Activated CD8-positive, alpha-beta memory T cell treated with anti-CD3 and anti-CD28 coated beads for 1 hour (primary cell): ENCODE measurements around the gene RBMX.
"Not testable (repeated sequence)": the region's sequence is repeated elsewhere in the genome, so short reads cannot be mapped to it uniquely, and the experiment has no call there.

Experiments
- DNase-seq, 2 donors: peaks; one replicate each; pipeline ENCODE4 v3.0.0-alpha.2; 2020; ENCODE audit warnings: low read depth in 1 of 2; ENCODE audit errors: extremely low read depth in 1 of 2

Gene RBMX

DNA sequence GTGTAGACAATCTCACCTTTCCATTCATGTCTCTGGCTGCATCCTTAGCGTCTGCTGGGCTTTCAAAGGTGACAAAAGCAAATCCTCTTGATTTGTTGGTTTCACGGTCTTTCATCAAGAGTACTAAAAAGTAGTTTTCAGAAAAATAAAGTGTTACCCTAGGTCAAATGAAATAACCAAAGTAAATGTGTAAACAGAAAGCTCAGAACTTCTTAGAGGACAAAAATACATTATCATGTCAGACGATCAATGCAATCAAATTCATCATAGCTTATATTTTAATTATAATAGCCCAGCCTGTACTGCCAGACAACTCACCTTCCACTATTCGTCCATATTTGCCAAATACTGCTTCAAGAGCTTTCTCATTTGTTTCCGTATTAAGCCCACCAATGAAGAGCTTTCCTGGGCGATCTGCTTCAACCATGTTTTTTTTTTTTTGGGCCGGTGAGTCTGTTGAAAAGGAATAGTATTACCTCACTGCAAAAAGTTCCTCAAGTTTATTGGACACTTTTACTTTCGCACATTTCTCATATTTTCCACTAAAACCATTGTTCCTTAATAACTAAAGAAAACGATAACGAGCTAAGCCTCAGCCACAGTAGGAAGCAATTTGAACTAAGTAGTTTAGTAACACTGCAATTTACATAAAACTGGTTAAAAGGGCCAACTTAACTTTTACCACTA is 1.4 kb downstream of the RBMX start:
- no peak for DNase-seq

DNA sequence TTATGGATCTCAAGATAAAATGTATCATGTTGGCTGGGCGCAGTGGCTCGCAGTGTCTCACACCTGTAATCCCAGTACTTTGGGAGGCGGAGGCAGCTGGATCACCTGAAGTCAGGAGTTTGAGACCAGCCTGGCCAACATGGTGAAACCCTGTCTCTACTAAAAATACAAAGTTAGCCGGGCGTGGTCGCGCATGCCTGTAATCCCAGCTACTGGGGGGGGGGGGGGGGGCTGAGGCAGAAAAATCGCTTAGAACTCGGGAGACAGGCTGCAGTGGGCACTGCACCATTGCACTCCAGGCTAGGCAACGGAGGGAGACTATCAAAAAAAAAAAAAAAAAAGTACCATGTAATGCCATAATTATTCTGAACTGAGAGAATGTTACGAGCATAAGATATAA is 2.1 kb downstream of the RBMX start:
- no peak for DNase-seq

DNA sequence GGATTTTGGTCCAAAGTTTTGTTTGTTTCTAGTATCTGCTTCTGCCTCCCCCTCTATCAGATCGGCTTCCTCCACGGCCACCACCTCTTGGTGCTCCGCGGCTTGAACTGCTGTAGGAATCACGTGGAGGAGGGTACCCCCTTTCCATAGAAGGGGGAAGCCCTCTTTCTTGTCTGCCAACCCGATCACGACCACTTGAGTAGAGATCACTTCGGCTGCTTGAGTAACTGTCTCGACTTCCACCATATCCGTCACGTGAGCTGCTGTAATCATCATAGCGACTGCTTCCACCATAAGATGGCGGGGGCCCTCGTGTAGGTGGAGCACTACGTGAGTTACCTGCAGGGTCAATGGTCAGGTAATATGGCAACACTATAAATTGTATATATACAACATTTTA is 6.4 kb downstream of the RBMX start:
- DNase-seq, result not testable (repeated sequence)

DNA sequence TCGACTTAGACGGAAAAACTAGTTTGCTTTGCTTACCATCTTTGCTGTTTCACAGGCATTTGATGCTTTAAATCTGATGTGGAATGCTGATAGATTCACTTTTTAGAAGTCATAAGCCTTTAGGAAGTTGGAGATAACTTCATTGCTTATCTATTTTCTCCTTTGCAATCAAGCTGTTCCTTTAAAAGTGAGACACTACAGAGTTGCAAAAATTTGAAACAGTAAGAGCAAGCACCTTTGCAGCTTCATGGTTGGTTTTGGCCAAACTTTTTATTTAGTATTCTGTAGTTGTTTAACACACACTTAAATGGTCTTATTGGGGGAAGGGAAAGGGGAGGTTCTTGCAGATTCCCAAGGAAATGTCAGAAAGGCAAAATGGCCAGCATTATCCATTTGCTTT is 7.3 kb downstream of the RBMX start:
- DNase-seq, result not testable (repeated sequence)

DNA sequence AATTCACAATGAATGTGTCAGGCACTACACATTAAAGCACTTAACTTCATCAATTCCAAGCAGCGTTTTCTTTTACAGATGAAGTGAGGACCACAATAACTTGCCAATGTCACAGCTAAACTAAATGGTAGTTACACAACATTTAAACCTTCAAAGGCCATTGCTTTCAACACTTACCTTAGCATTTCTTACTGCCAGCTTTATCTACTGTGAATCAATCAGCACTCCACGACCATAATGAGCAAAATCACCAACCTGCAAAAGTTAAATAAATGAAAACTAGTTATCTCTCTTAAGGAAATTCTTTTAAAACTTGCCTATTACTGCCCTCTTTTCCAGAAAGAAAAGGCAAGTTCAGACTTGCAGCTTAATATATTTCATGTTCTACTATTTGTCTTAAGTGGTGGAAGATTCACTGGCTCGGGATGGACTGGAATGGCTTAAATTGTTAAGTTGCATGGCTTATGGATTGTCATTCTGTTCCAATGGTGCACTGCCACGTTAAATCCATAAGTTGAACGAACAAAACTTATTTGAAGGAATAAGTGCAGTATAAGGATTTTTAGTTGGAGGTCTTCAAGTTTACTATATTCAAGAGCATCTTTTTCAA is 8.3 kb downstream of the RBMX start:
- no peak for DNase-seq

DNA sequence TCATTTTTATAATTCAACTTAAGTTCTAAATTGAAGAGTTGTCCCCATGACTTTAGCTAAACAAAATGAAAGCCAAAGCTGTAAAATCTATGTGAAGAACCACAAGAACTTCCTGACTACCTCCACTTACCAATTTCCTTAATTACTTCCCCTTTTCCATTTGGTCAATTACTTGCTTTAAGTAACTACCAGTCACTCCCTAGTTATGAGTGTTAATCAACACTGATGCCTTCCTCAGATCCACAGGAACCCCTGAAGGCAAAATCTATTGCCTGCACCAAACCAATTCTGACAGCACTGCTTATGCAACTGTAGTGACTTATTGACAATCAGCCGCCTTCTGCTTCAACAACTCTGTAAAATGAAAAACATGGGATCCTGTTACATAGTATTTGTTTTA is 10.5 kb downstream of the RBMX start:
- no peak for DNase-seq

DNA sequence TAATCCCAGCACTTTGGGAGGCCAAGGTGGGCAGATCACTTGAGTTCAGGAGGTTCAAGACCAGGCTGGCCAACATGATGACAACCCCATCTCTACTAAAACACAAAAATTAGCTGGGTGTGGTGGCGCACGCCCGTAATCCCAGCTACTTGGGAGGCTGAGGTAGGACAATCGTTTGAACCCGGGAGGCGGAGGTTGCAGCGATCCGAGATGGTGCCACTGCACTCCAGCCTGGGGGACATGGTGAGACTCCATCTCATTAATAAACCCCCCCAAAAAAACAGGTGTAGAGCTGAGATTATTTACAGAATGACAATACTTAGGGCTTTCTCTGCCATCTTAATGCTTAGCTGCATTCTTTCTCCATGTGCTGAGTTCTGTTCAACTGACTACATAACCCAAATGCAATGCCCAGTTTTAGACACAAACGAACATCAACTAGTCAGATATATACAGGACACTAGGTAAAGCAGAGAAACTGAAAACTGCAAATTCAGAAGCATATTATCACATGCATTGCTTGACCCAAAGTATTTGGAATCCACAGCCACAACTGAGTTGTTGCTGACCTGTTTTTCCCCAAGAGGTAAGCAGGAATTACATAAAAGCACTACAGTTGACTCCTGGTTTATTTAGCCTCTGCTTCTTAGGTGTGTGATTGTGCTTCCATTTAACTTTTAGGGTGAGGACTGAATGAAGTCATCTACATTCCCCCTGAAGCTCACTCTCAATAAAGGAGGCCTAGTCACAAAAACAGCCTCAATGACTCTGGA is 12.1 kb downstream of the RBMX start:
- DNase-seq, result no peak

DNA sequence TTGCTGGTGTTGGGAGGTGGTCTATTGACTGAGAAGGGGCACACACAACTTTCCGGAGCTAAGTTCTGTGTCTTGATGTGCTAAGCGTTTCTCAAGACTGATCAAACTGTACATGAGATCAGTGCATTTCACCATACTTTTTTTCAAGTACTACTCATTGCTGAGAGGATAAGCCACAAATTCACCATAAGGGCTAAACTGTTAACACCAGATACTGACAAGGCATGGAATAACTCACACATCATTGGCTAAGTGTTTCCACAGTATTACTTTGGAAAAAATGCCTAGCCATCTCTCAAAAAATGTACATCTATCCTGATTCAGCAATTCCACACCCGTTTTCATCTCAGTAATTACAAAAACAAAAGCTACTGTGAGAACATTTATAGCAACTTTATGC is 13.0 kb downstream of the RBMX start:
- no peak for DNase-seq

DNA sequence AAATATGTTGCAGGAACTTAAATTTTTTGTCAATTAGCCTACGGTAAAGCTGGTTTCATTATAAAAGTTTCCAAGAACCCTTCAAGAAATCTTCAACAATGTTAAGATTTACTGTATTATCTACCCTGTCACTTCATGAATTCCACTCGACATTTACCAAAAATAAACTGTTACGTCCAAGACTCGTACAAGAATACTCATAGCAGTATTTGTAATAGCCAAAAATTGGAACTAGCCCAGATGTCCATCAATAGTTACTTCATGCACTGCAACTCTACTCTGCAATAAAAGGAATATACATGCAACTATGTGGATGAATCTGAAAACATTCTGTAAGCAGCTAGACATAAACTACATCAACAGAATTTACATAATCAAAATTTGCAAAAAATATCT is 13.4 kb downstream of the RBMX start:
- no peak for DNase-seq

DNA sequence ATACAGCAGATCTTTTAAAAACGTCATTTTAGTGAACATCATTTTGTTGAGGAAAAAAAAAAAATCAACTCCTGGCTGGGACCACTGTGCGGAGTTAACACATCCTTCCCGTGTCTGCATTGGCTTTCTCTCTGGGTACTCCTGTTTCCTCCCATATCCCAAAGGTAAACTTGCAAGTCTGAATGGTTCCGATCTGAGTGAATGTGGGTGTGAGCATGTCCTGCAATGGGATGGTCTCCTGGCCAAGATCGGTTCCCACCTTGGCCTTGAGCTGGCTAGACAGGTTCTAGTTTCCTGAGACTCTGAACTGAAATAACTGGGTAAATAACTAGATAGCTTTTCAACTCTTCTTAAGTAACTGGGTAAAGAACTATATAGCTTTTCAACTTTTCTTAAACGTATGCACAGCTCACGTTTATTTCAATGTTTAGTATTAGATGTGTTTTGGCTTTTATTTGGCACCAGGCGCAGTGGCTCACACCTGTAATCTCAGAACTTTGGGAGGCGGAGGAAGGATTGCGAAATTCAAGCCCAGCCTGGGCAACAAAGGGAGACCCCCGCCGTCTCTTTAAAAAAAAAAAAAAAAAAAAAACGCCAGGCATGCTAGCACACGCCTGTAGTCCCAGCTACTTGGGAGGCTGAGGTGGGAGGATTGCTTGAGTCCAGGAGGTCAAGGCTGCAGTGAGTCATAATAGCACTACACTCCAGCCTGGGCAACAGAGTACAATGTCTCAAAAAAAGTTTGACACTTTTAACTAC is 14.0 kb downstream of the RBMX start:
- DNase-seq, result no peak

DNA sequence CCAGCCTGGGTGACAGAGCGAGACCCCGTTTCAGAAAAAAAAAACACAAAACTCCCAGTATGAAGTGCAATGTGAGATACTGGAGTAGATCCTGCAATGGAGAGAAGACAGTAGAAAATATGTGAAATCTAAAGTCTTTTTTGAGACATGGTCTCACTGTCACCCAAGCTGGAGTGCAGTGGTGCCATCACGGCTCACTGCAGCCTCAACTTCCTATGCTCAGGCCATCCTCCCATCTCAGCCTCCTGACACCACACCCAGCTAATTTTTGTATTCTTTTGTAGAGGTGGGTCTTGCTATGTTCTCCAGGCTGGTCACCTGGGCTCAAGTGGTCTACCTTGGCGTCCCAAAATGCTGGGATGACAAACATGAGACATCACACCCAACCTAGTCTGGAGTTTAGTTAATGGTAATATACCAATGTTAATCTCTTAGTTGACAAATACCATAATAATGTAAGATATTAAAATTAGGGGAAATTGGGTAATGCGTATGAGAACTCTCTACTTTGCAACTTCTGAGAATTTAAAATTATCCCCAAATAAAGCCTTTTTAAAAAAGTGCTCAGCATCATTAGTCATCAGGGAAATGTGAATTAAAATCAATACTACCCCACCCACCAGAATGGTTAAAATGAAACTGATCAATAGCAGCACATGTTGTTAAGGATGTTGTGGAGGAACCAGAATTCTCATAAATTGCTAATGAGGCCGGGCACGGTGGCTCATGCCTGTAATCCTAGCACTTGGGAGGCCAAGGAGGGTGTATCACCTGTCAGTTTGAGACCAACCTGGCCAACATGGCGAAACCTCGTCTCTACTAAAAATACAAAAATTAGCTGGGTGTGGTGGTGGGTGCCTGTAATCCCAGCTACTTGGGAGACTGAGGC is 15.0 kb downstream of the RBMX start:
- no peak for DNase-seq

DNA sequence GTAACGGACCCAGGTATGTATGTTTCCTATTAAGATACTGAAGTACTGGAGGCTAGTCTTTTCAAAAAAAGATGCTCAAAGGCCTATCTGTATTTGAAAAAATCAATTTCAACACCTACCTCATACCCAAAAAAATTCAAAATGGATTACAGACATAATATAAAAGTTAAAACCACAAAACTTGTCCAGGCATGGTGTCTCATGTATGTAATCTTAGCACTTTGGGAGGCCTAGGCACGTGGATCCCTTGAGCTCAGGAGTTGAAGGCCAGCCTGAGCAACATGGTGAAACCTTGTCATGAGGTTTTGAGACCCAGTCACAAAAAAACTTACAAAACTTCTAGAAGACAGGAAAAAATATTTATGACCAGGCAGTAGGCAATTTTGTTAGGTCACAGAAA is 16.7 kb downstream of the RBMX start:
- DNase-seq, result no peak

DNA sequence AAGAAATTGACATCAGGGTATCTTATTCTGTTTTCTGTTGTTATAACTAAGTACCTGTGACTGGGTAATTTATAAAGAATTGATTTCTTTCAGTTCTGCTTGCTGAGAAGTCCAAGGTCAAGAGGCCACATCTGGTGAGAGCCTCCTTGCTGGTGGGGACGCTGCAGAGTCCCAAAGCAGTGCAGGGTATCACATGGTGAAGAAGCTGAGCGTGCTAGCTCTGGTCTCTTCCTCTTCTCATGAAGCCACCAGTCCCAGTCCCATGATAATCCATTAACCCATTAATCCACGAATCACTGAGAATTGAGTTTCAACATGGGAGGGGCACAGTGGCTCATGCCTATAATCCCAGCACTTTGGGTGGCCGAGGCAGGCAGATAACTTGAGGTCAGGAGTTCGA is 18.0 kb downstream of the RBMX start:
- no peak for DNase-seq

DNA sequence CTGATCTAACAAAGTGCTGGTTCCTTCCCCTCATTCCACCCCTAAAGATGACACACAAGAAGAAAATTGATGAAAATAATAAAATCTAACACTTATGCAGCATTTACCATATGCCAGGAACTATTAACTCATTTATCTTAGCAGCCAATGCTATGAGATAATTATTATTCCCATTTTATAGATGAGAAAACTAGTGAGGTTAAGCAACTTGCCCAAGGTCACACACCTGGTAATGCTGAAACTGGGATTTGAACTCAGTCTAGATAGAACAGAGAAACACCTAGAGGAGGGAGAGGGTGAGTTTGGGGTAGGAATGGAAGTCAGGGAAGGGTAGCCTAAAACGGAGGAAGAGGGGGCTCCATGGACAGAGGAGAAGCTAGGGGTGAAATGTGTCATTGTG is 18.6 kb downstream of the RBMX start:
- no peak for DNase-seq

DNA sequence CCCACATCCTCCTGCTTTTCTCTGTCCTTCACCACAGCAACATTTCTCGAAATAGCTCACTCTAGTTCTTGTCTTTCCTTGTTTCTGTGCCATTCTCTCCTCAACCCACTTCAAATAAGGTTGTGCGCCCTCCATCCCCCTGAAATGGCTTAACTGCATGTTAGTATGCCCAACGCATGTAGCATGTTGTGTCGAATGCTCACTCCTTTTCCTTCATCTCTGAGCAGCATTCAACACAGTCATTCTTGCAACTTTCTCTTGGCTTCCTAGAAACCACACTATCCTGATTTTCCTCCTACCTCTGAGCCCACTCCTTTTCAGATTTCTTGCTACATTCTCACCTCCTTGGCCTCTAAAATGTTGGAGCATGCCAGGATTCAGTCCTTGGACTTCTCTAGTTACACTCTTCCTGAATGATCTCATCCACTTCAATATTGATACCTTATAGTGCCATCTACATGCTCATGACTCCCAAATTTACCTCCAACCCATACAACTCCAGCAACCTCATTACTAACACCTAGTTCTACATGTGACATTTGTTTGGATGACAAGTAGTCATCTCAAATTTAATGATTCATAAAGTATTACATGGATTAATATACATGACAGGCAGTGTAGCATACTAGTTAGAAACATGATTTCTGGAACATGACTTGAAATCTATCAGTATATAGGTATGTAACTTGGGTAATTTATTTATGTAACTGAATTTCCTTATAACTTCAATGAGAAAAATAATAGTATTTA is 22.3 kb downstream of the RBMX start:
- no peak for DNase-seq

DNA sequence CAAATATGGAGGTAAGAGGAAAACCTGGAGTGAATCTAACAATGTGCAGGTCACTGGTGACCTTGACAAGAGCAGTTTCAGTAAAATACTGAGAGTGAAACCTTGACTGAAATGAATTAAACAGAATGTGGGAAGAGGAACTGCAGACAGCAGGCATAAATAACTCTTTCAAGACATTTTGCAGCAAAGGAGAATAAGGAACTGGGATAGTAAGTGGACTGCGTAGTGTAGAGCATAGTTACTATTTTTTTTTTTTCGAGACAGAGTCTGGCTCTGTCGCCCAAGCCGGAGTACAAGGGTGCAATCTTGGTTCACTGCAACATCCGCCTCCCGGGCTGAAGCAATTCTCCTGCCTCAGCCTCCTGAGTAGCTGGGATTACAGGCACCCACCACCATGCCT is 24.0 kb downstream of the RBMX start:
- no peak for DNase-seq

DNA sequence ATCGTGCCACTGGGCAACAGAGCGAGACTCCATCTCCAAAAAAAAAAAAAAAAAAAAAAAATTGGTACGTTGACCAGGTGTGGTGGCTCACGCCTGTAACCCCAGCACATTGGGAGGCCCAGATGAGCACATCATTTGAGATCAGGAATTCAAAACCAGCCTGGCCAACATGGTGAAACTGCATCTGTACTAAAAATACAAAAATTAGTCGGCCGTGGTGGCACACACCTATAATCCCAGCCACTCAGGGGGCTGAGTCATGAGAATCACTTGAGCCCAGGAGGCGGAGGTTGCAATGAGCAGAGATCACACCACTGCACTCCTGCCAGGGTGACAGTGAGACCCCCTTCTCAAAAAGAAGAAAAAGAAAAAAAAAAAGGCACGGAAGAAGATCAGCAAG is 24.5 kb downstream of the RBMX start:
- DNase-seq, result no peak

DNA sequence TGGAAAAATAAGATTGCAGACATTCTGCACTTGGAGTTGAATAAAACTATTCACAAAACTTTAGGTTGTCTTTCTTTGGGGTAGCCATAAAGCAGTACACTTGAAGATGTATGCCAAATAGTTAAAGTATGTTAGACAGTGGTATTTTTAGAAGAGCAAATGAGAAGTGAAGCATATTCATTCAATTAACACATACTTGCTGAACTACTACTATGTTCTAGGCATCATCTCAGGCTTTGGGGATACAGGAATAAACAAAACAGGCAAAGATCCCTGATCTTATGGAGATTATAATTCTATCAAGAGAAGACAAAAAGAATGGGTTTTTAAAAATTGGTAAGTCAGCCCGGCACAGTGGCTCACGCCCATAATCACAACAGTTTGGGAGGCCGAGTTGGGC is 29.0 kb downstream of the RBMX start:
- DNase-seq, result no peak

DNA sequence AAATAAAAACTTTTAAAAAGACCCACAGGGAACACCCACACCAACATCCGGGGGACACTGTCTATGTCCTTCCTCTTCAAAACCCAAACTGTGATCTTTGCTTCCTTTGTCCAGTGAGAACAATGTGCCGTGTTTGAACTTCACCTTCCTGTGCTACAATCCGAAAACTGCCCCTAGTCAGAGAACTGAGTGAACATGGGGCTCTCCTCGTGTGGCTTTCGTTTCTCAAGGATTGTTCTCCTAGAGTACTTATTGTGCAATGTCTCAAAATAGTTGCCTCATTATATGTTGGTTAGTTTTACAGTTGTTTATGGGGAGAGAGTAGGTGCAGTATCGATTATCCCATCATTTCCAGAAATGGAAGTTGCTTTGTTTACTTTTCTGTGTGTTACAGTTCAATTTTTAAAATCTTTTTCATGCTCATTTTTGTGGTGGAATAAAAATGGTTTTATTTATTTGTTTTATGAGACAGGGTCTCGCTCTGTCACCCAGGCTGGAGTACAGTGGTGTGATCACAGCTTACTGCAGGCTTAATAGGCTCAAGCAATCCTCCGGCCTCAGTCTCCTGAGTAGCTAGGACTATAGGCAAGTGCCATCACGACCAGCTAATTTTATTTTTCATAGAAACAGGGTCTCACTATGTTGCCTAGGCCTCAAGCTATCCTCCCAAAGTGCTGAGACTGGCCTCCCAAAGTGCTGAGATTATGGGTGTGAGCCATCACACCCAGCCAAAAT is 29.9 kb downstream of the RBMX start:
- no peak for DNase-seq
